Esophagus squamous epithelium (tissue), 5 donors: ENCODE results near the gene ACHE. TPM values are rescaled to one million over a fixed set of nuclear protein-coding genes. Genes with fewer than 3 reads are reported as not detected.

ENCODE experiments used
- DNase-seq: peaks from one replicate; lab custom pipeline; 2025; lab: John Stamatoyannopoulos, UW
- H3K27ac ChIP-seq, 4 donors: fragments of 200-600 bp; sonication (generic); one replicate each; pipeline ENCODE4 v1.5.1; 2016 to 2019; ENCODE audit warnings: mild to moderate bottlenecking in 1 of 4
- H3K27me3 ChIP-seq, 4 donors: fragments of 200-600 bp; sonication (generic); 1 replicate in 3 of 4; 2 replicates in 1 of 4; pipeline versions ENCODE4 v1.5.1 to v1.6.0; 2017 to 2021; ENCODE audit warnings: antibody characterized with exemption in 1 of 4
- H3K36me3 ChIP-seq, 3 donors: fragments of 200-600 bp; sonication (generic); one replicate each; pipeline ENCODE4 v1.5.1; 2016 to 2019
- H3K4me1 ChIP-seq, 3 donors: fragments of 200-600 bp; sonication (generic); one replicate each; pipeline ENCODE4 v1.5.1; 2017 to 2019
- H3K4me3 ChIP-seq, 4 donors: fragments of 200-600 bp; sonication (generic); 1 replicate in 3 of 4; 2 replicates in 1 of 4; pipeline ENCODE4 v1.5.1; 2016 to 2019; ENCODE audit warnings: mild to moderate bottlenecking in 2 of 4, moderate library complexity in 1 of 4
- H3K9me3 ChIP-seq, 3 donors: fragments of 200-600 bp; sonication (generic); one replicate each; pipeline ENCODE4 v1.5.1; 2016 to 2019
- POLR2A ChIP-seq, 4 donors: fragments of 450-650 bp; IDR thresholded peaks; one replicate each; pipeline ENCODE4 v1.6.1; 2017; ENCODE audit warnings: antibody characterized with exemption in 4 of 4, mild to moderate bottlenecking in 4 of 4, moderate library complexity in 3 of 4
- WGBS, 2 donors: methylation state at CpG; one replicate each; pipeline ENCODE4 v1.1.5; 2018; 5-methylcytosine and 5-hydroxymethylcytosine counted together
- intact Hi-C: fragments of 100-400 bp; cut with DNase I; formaldehyde crosslinking; loops from one replicate; pipeline ENCODE4 v1.15.0; 2022
- total RNA-seq, 4 donors: library from RNA; depleted of rRNA; stranded (reverse); fragments of >200 nt; gene quantifications; one replicate each; pipeline ENCODE4 v1.1.0, GENCODE V29; 2016
- TF ChIP-seq, protein P1 (sequence below), 6 experiments: fragments of 450-650 bp in 4 of 6; fragments of 200-600 bp in 2 of 6; sonication (generic) in 2 of 6; IDR thresholded peaks; one replicate each; pipeline ENCODE4 v1.5.1; 2016 to 2019; ENCODE audit warnings: antibody characterized with exemption in 6 of 6, mild to moderate bottlenecking in 4 of 6, moderate library complexity in 4 of 6
- donor health status: DM: yes; HTN: yes; CAD: no.

ACHE gene
- total RNA-seq, 4 donors from 2014 or later = 0.22 to 1.5 (median 1.3) TPM

DNA sequence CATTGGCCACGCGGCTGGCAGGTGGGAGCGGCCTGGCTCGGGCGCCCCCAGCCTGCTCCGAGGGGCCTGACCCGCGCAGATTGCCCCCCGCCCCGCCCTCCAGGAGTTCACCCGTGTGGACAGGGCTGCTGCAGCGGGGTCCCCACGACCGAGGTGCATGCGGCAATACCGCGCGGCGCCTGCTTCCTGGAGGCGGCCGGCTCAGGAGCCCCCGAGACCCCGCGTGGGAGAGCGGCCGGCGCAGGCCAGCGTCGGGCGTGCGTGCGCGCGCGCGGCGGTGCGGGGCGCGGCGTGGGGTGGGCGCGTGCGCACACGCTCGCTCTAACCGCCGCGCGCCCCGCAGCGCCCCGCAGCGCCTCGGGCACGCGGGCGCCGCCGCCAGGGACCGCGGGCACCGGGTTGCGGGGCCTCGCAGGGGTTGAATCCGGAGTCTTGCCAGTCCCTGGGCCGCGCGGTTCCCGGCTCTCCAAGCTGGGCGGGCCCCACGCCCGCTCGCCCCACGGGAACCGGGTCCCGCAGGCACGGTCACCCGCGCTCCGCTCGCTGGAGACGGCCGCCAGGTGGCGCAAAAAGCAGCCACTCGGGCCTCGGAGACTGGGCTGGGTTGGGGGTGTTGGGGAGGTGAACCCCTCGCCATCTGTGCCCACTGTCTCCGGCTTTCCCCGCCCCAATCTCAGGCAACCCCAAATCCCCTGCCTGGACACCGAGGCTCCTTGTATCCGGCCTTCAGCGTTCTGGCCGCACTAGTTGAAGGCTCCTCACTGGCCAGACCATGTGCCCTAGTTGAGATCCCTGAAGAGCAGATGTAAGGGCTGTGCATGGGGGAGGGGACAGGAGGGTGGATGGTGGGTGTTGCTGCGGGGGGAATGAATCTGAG, 1.3 kb upstream of the ACHE start:
- Histone ChIP-seq H3K27ac (no peak overlapping the region), H3K4me1 (peaks cover 20 to 35% (median 28%) of the 10 kb centered on the region in 3 donors), H3K9me3 (no peaks in the 10 kb centered on the region), H3K4me3 (peak overlapping the region in 3 of 4 donors; percentile 50 to 68 (median 51)), H3K27me3 (peaks cover 9 to 96% (median 17%) of the 10 kb centered on the region in 4 donors), H3K36me3 (no peaks in the 10 kb centered on the region)
- TF ChIP-seq POLR2A (IDR thresholded peaks at IDR 0.05) = no peak
- TF ChIP-seq, protein P1, sequence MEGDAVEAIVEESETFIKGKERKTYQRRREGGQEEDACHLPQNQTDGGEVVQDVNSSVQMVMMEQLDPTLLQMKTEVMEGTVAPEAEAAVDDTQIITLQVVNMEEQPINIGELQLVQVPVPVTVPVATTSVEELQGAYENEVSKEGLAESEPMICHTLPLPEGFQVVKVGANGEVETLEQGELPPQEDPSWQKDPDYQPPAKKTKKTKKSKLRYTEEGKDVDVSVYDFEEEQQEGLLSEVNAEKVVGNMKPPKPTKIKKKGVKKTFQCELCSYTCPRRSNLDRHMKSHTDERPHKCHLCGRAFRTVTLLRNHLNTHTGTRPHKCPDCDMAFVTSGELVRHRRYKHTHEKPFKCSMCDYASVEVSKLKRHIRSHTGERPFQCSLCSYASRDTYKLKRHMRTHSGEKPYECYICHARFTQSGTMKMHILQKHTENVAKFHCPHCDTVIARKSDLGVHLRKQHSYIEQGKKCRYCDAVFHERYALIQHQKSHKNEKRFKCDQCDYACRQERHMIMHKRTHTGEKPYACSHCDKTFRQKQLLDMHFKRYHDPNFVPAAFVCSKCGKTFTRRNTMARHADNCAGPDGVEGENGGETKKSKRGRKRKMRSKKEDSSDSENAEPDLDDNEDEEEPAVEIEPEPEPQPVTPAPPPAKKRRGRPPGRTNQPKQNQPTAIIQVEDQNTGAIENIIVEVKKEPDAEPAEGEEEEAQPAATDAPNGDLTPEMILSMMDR (IDR thresholded peaks at IDR 0.05) = peak; percentile 52 to 80 (median 77)
- intact Hi-C loops = loop anchor here (5.0 kb wide), 1 partner anchor 160 kb away; no protein-coding TSS in a partner anchor
- DNase-seq = no peak
- 5 to 15% methylated on average over 2 to 13 of the region's 95 CpGs for WGBS, 2 donors

- Histone ChIP-seq H3K4me1 (peaks cover 23 to 44% (median 32%) of the 10 kb centered on the region in 3 donors), H3K27ac (no peak overlapping the region), H3K9me3 (no peaks in the 10 kb centered on the region), H3K4me3 (peak overlapping the region; percentile 28 to 68 (median 50)), H3K36me3 (no peaks in the 10 kb centered on the region), H3K27me3 (peaks cover 9 to 88% (median 17%) of the 10 kb centered on the region in 4 donors)
- TF ChIP-seq, protein P1 (IDR thresholded peaks at IDR 0.05) = no peak
- TF ChIP-seq POLR2A (IDR thresholded peaks at IDR 0.05) = no peak
- 6 to 8% methylated on average over 21 to 22 of the region's 54 CpGs for WGBS, 2 donors
- intact Hi-C loops = loop anchor here (5.0 kb wide), 1 partner anchor 161 kb away; no protein-coding TSS in a partner anchor
- no peak for DNase-seq
These were observed 456 bp upstream of the ACHE start for GRCh38 chr7:100895956-100896731.

GRCh38 chr7:100894860-100895700, 608 bp downstream of the ACHE start:
- intact Hi-C loops = loop anchor here (5.0 kb wide), 1 partner anchor 162 kb away; no protein-coding TSS in a partner anchor
- Histone ChIP-seq H3K9me3 (no peaks in the 10 kb centered on the region), H3K36me3 (no peaks in the 10 kb centered on the region), H3K4me3 (peak overlapping the region; percentile 28 to 68 (median 50)), H3K4me1 (peaks cover 30 to 54% (median 40%) of the 10 kb centered on the region in 3 donors), H3K27me3 (peaks cover 9 to 77% (median 17%) of the 10 kb centered on the region in 4 donors), H3K27ac (peak overlapping the region in 3 of 4 donors; percentile 16 to 36 (median 19))
- DNase-seq = no peak
- no peak for TF ChIP-seq POLR2A (IDR thresholded peaks at IDR 0.05)
- TF ChIP-seq, protein P1 (IDR thresholded peaks at IDR 0.05) = peak; percentile 65 to 84 (median 76)
- WGBS, 2 donors = 0 to 5% methylated on average over 4 to 6 of the region's 83 CpGs

DNA sequence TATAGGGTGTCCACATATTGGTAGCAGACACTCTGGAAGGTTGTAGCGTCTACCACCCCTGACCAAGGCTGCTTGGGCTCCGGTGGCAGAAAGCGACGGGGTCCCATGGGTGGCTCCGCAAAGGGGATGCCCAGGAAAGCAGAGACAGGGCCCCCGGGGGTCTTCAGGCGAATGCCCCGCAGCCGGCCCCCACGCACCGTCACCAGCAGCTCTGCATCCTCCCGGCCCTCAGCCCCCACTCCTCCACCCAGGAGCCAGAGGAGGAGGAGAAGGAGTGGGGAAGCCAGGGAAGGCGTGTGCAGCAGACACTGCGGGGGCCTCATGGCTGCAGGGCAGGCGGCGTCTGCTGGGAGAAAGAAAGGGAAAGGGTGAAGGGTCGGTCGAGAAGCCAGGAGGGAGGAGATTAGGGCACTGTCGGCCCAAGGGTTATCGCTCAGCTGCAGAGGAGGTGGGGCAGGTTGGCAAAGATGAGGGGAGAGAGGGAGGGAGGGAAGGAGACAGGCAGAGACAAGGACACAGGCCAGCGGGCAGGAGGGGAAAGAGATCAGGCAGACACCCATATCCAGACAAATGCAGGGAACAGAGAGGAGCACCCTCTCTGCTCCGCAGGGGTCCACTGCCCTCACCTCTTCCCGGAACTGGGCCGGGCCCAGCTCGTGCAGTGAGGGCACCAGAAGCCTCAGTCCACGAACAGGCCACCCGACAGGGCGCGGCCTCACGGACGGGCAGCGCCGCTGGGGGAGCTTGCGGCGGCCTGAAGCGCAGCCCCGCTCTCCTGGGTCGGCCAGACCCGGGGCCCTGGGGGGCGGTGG, 1.6 kb downstream of the ACHE start:
- Histone ChIP-seq H3K27me3 (peaks cover 9 to 67% (median 17%) of the 10 kb centered on the region in 4 donors), H3K4me3 (peak overlapping the region in 3 of 4 donors; percentile 50 to 68 (median 51)), H3K9me3 (no peaks in the 10 kb centered on the region)

More for the DNA sequence above, 1.6 kb downstream of the ACHE start:
- Histone ChIP-seq H3K36me3 (no peaks in the 10 kb centered on the region), H3K27ac (peak overlapping the region in 1 of 4 donors; percentile 36), H3K4me1 (peaks cover 32 to 62% (median 42%) of the 10 kb centered on the region in 3 donors)
- DNase-seq = no peak
- intact Hi-C loops = no loop called here
- WGBS, 2 donors = 7 to 24% methylated on average over 7 to 28 of the region's 40 CpGs
- no peak for TF ChIP-seq POLR2A (IDR thresholded peaks at IDR 0.05)
- TF ChIP-seq, protein P1 (IDR thresholded peaks at IDR 0.05) = no peak
